OCI-LY3 (cell line): ENCODE results near the gene DNASE1L2.

Experiments
- H2AFZ ChIP-seq: fragments of 200-600, 300-600 bp; shearing (Covaris generic); 2 replicates; pipeline ENCODE4 v1.6.0; 2014; ENCODE audit warnings: antibody characterized with exemption, low read depth, low read length
- H3K27ac ChIP-seq: fragments of 200-600, 300-600 bp; sonication (generic); 2 replicates; pipeline ENCODE4 v1.5.1; 2014; ENCODE audit warnings: mild to moderate bottlenecking, low read length, moderate library complexity, mixed read lengths
- H3K27me3 ChIP-seq: fragments of 200-600, 300-600 bp; sonication (generic); 2 replicates; pipeline ENCODE4 v1.6.1; 2014; ENCODE audit warnings: low read depth, low read length, mixed read lengths
- H3K36me3 ChIP-seq: fragments of 200-600, 300-600 bp; sonication (generic); replicated peaks from 2 replicates; pipeline ENCODE3; 2014; ENCODE audit warnings: low read depth, low read length, mixed read lengths
- H3K4me1 ChIP-seq: fragments of 300-600, 200-600 bp; sonication (generic); 2 replicates; pipeline ENCODE4 v1.6.1; 2014; ENCODE audit warnings: low read length, mixed read lengths
- H3K4me2 ChIP-seq: fragments of 200-600, 300-600 bp; sonication (generic); 2 replicates; pipeline ENCODE4 v1.6.1; 2014; ENCODE audit warnings: low read length, mixed read lengths
- H3K4me3 ChIP-seq: fragments of 300-600, 200-600 bp; sonication (generic); 2 replicates; pipeline ENCODE4 v1.5.1; 2014; ENCODE audit warnings: antibody characterized with exemption, mild to moderate bottlenecking, low read length, moderate library complexity
- H3K79me2 ChIP-seq: fragments of 300-600, 200-600 bp; shearing (Covaris generic); 2 replicates; pipeline ENCODE4 v1.6.1; 2014; ENCODE audit warnings: mild to moderate bottlenecking, low read length, mixed read lengths
- H3K9ac ChIP-seq: fragments of 300-600, 200-600 bp; shearing (Covaris generic); 2 replicates; pipeline ENCODE4 v1.6.0; 2014; ENCODE audit warnings: mild to moderate bottlenecking, low read length, moderate library complexity
- H3K9me3 ChIP-seq: fragments of 200-600, 300-600 bp; shearing (Covaris generic); 2 replicates; pipeline ENCODE4 v1.6.1; 2014; ENCODE audit warnings: low read length, mixed read lengths; ENCODE audit not compliant: insufficient read depth
- H4K20me1 ChIP-seq: fragments of 200-600, 300-600 bp; sonication (generic); 2 replicates; pipeline ENCODE4 v1.6.1; 2016; ENCODE audit warnings: low read length, mixed read lengths; ENCODE audit not compliant: insufficient read depth
- EZH2phosphoT487 ChIP-seq: fragments of 200-600 bp; shearing (Covaris generic); IDR thresholded peaks from 2 replicates; pipeline ENCODE4 v1.6.1; 2018; ENCODE audit warnings: antibody characterized with exemption, mixed run types, low read depth
- TF ChIP-seq, protein P1 (sequence below): fragments of 200-600, 300-600 bp; sonication (generic); IDR thresholded peaks from 2 replicates; pipeline ENCODE4 v1.5.1; 2014; ENCODE audit warnings: antibody characterized with exemption, low read length, low read depth

DNASE1L2 gene

DNA sequence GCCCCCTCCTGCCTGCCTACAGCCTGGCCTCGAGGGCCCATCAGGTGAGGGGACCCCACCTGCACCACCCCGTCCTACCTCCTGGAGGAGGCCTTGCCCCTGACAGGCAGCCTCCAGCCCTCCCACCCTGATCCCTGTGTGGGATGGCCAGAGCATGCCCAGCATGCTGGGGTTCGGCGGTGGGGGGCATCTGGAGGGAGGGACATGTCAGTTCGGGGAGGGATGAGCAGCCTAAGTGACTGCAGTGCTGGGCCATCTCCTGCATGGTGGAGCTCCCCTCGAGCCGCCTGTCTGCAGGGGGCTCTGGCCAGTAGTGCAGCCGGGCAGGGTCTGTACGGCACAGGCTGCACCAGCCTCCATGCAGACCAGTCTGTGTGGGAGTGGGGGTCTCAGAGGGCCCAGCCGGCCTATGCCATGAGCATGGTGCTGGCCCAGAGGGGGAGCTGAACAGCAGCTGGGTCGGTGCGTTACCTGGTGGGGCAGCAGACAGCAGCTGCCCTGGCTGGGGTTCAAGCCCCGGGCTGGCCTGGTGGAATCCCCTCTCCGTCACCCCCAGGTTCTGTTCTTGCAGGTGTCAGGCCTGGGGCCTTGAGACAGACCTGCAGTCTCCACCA, 35.7 kb downstream of the DNASE1L2 start:
- Histone ChIP-seq H3K9me3 (no peaks in the 10 kb centered on the region), H3K79me2 (peaks cover 18% of the 10 kb centered on the region), H3K27ac (no peak overlapping the region), H3K4me3 (no peak overlapping the region), H4K20me1 (peaks cover 1% of the 10 kb centered on the region; the same call in 1 of the 2 replicates), H3K36me3 (no peaks in the 10 kb centered on the region), H3K27me3 (no peaks in the 10 kb centered on the region), H3K4me2 (no peak overlapping the region), H3K4me1 (peaks cover 7% of the 10 kb centered on the region), H2AFZ (no peak overlapping the region), H3K9ac (no peak overlapping the region)
- TF ChIP-seq, protein P1, sequence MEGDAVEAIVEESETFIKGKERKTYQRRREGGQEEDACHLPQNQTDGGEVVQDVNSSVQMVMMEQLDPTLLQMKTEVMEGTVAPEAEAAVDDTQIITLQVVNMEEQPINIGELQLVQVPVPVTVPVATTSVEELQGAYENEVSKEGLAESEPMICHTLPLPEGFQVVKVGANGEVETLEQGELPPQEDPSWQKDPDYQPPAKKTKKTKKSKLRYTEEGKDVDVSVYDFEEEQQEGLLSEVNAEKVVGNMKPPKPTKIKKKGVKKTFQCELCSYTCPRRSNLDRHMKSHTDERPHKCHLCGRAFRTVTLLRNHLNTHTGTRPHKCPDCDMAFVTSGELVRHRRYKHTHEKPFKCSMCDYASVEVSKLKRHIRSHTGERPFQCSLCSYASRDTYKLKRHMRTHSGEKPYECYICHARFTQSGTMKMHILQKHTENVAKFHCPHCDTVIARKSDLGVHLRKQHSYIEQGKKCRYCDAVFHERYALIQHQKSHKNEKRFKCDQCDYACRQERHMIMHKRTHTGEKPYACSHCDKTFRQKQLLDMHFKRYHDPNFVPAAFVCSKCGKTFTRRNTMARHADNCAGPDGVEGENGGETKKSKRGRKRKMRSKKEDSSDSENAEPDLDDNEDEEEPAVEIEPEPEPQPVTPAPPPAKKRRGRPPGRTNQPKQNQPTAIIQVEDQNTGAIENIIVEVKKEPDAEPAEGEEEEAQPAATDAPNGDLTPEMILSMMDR = no peak
- no peak for TF ChIP-seq EZH2phosphoT487

DNA sequence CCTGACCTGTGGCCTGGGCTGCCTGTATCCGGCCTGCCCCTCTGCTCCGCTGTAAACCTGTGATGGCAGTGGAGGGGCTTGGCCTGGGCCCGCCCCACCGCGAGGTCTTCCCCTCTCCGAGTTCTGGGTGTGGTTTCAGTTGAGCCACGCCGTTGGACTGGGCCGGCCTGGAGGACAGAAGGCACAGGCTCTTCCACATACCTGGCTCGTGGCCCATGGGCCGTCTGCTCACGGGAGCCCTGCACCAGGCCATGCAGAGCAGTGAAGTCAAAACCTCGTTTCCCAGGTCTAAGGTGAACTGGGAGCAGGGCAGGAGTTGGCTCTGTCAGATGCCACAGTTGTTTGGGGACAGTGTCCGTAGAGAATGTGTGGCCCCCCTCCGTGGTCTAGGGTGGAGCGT, 37.2 kb downstream of the DNASE1L2 start:
- no peak overlapping the region for H3K9ac ChIP-seq
- H4K20me1 ChIP-seq = no peaks in the 10 kb centered on the region; the same call in 1 of the 2 replicates
- TF ChIP-seq, protein P1 = no peak
- TF ChIP-seq EZH2phosphoT487 = no peak
- H3K27ac ChIP-seq = no peak overlapping the region
- no peaks in the 10 kb centered on the region for H3K27me3 ChIP-seq
- no peaks in the 10 kb centered on the region for H3K36me3 ChIP-seq
- H2AFZ ChIP-seq = no peak overlapping the region
- no peak overlapping the region for H3K4me2 ChIP-seq
- H3K4me1 ChIP-seq = peaks cover 7% of the 10 kb centered on the region
- H3K9me3 ChIP-seq = no peaks in the 10 kb centered on the region
- peaks cover 7% of the 10 kb centered on the region; the same call in 1 of the 2 replicates for H3K79me2 ChIP-seq
- H3K4me3 ChIP-seq = no peak overlapping the region

DNA sequence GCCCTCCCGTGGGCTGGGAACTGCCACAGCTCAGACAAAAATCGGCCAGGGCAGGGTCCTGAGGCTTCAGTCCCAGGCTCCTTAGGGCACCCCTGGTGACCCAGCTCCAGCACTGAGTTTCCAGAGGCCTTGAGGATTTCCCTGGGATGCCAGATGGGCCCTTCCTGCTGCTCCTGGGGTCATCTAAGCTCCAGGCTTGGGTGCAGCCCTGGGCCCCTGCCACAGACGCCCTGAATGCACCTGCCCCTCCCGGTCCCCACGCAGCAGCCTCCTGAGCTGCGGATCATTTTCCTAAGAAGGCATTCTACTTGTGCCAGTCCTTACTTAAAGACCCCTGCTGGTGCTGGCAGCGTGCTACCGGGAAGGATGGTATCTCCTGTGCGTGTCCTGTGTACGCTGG, 37.7 kb downstream of the DNASE1L2 start:
- Histone ChIP-seq H3K4me1 (peaks cover 7% of the 10 kb centered on the region), H3K79me2 (peaks cover 7% of the 10 kb centered on the region; the same call in 1 of the 2 replicates), H3K27ac (no peak overlapping the region), H3K9ac (no peak overlapping the region), H3K27me3 (no peaks in the 10 kb centered on the region), H3K9me3 (no peaks in the 10 kb centered on the region), H3K4me2 (no peak overlapping the region), H2AFZ (no peak overlapping the region), H3K36me3 (no peaks in the 10 kb centered on the region), H3K4me3 (no peak overlapping the region), H4K20me1 (no peaks in the 10 kb centered on the region; the same call in 1 of the 2 replicates)
- TF ChIP-seq EZH2phosphoT487 = no peak
- TF ChIP-seq, protein P1 = no peak

DNA sequence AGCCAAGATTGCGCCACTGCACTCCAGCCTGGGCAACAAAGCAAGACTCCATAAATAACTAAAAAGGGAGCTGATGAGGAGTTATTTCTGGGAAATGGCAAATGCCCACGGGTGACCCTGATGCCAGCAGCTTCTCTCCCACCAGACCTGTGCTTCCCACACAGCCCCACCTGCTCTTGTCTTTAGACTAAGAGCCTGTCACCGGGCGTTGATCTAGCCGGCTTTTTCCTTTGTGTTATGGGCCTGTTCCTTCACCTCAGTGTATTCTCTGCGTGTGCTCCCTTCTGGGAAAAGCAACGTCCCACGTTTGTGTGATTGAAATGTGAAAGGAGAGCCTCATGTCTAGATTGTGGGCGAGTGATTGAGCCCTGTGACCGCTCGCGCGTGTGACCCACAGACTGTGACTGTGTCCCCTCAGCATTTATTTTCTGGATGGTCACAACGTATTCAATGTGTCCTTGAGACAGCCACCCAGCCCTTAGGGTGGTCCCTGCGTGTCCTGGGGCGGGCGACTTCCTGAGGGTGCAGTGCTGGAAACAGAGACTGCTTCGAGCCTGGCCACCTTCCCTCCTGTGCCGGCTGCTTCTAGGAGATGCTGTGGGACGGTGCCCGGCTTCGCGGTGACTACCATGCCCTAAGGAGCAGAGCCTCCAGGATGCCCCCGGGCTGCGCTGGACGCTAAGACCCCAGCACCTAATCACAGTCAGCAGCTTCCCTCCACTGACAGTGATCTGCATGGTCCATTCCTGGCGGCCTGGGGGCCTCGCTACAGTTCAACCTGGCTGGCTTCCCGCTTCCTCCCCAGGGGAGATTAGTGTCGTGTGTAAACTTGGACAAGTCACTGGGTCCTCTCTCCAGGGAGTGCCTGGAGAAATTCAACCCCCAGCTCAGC, 39.5 kb downstream of the DNASE1L2 start:
- no peaks in the 10 kb centered on the region for H3K79me2 ChIP-seq
- H3K9me3 ChIP-seq = no peaks in the 10 kb centered on the region
- TF ChIP-seq, protein P1 = no peak
- no peak for TF ChIP-seq EZH2phosphoT487
- no peak overlapping the region for H3K4me2 ChIP-seq
- no peak overlapping the region for H3K4me3 ChIP-seq
- no peak overlapping the region for H3K27ac ChIP-seq
- H3K27me3 ChIP-seq = no peaks in the 10 kb centered on the region
- H3K36me3 ChIP-seq = no peaks in the 10 kb centered on the region
- H4K20me1 ChIP-seq = no peaks in the 10 kb centered on the region
- H2AFZ ChIP-seq = no peak overlapping the region
- H3K4me1 ChIP-seq = no peaks in the 10 kb centered on the region
- no peak overlapping the region for H3K9ac ChIP-seq
